NCI-H2029 (cell line): ENCODE data around the gene EFCAB5.
A peak's percentile ranks its signal among the peaks of the same experiment; 100 is the strongest.
"Not testable (repeated sequence)": the region's sequence is repeated elsewhere in the genome, so short reads cannot be mapped to it uniquely, and the experiment has no call there.

Source experiments
- DNase-seq: peaks from one replicate; lab custom pipeline; 2025; lab: John Stamatoyannopoulos, UW

The EFCAB5 gene

GRCh38 chr17:30005709-30006320 lies 64.4 kb downstream of the EFCAB5 start:
- DNase-seq, result no peak

DNA sequence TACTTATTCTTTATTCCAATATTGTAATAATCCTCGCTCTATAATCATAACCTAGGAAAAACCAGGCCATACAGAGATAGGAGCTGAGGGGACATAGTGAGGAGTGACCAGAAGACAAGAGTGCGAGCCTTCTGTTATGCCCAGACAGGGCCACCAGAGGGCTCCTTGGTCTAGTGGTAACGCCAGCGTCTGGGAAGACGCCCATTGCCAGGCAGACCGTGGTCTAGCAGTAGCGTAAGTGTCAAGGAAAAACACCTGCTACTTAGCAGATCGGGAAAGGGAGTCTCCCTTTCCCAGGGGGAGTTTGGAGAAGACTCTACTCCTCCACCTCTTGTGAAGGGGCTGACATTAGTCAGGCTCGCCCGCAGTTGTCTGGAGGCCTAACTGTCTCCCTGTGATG lies 70.5 kb downstream of the EFCAB5 start:
- not testable (repeated sequence) for DNase-seq

DNA sequence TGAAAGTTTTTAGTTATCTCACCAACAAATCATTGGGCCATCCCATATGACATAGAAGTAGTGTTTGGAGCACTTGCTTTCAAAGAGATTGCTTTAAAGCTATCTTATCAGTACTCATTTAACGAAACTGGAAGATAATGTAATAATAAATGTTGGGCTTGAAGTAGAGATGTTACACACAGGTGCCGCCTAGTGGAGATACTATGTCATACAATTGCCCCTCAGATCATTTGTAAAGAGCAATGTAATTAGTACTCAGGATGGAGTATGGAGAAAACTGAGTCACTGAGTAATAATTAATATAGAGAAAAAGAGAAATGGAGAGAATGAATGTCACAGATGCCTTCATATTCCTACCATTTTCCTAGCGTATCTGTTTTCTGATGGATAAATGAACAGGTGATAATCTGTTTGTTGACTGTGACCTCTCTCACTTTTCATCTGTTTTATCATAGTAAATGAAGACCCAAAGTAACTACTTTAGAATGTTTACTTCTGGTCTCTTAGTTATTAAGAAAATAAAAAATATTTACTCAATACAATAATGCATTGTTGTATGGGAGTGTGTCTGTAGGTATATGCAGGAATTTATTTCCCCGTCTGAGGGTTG lies 80.4 kb downstream of the EFCAB5 start:
- peak; percentile 44 for DNase-seq

DNA sequence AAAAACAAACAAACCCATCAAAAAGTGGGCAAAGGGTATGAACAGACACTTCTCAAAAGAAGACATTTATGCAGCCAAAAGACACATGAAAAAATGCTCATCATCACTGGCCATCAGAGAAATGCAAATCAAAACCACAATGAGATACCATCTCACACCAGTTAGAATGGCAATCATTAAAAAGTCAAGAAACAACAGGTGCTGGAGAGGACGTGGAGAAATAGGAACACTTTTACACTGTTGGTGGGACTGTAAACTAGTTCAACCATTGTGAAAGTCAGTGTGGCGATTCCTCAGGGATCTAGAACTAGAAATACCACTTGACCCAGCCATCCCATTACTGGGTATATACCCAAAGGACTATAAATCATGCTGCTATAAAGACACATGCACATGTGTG lies 83.9 kb downstream of the EFCAB5 start:
- DNase-seq, result not testable (repeated sequence)

GRCh38 chr17:30027676-30028075 lies 86.2 kb downstream of the EFCAB5 start:
- DNase-seq, result no peak

DNA sequence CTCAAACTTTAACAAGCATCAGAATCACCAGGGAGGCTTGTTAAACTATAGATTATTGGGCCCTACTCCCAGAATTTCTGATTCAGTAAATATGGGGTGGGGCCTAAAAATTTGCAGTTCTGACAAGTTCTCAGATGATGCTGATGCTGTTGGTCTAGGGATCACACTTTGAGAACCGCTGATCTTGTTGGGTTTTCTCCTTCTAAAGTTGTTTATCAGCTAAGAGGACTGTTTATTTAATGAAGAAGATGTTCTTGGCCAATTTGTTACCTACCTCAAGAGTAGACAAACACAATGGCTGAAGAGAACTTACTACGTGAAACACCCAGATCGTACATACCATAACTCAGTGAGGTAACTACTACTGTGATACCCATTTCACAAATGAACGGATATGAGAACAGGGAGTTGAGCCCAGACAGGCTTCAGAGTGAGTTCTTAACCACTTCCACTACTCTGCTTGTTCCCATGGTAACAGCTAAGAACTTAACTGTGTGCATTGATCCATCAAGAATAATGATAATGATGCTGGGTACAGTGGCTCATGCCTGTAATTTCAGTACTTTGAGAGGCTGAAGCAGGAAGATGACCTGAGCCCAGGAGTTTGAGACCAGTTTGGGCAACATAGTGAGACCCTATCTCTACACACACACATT lies 89.9 kb downstream of the EFCAB5 start:
- no peak for DNase-seq

DNA sequence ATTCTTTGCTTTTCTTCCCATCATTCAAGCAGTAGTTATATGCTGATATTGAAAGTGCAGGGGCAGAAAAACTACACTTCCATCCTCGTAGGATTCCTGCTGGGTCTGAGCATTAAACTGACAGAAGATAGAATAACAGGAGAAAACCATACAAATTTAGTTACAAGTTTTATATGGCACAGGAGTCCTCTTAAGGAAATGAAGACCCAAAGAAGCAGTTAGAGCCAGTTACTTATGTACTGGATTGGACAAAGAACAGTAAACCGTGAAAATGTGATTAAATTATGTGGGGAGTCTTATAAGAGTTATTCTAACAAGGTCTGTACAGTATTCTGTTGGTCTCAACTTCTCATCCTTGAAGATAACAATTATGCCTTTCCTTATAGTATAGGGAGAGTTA lies 93.9 kb downstream of the EFCAB5 start:
- DNase-seq, result no peak

DNA sequence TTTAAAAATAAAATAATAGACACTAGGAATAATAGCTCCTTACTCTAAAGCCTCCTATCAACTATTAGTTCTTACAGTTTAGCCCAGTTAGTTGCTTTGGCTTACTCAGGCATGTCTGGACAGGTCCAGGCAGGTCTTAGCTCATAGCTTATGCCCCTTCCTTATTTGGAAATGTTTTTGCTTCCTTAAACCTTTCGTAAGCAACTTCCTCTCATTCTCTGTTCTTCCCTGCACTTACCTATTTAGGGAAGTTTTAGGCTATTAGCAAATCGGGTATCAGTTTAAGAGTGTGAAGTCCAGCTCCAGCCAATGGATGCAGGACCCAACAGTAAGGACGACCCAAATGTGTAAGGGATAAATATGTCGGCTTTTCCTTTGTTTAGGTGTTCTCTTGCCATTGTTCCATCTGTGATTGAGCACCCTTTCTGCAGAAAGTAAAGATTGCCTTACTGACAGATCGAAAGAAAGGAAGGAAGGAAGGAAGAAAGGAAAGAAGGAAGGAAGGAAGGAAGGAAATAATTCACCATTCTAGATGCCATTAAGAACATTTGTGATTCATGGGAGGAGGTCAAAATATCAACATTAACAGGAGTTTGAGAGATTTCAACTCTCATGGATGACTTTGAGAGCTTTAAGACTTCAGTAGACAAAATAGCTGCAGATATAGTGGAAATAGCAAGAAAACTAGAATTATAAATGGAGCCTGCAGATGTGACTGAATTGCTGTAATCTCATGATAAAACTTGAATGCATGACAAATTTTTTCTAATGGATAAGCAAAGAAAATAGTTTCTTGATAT lies 99.5 kb downstream of the EFCAB5 start:
- DNase-seq, result not testable (repeated sequence)

DNA sequence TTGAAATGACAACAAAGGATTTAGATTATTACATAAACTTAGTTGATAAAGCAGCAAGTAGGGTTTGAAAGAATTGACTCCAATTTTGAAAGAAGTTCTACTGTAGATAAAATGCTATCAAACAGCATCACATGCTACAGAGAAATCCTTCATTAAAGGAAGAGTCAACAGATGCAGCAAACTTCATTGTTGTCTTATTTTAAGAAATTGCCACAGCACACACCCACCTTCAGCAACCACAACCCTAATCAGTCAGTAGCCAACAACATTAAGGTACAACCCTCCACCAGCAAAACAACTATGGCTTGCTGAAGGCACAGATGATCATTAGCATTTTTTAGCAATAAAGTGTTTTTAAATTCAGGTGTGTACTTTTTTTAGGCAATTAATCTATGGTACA lies 100.1 kb downstream of the EFCAB5 start:
- DNase-seq, result no peak

GRCh38 chr17:30062372-30062771 lies 120.9 kb downstream of the EFCAB5 start:
- DNase-seq, result no peak

DNA sequence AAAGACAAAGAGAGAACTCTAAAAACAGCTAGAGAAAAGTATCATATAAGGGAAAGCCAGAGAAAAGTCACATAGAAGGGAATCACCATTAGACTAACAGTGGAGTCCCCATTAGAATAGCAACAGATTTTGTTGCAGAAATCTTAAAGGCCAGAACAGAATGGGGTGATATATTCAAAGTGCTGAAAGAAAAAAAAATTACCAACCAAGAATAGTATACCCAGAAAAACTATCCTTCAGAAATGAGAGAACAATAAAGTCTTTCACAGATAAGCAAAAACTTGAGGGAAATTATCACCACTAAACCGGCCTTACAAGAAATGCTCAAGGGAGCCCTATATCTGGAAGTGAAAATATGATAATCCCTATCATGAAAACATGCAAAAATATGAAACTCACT lies 123.3 kb downstream of the EFCAB5 start:
- DNase-seq, result no peak

GRCh38 chr17:30068465-30068864 lies 127.0 kb downstream of the EFCAB5 start:
- no peak for DNase-seq

- DNase-seq, result no peak
Measured at GRCh38 chr17:30074254-30074653, 132.8 kb downstream of the EFCAB5 start.

- no peak for DNase-seq
Measured at GRCh38 chr17:30074730-30075129, 133.3 kb downstream of the EFCAB5 start.

GRCh38 chr17:30082773-30083172 lies 141.3 kb downstream of the EFCAB5 start:
- DNase-seq, result no peak

DNA sequence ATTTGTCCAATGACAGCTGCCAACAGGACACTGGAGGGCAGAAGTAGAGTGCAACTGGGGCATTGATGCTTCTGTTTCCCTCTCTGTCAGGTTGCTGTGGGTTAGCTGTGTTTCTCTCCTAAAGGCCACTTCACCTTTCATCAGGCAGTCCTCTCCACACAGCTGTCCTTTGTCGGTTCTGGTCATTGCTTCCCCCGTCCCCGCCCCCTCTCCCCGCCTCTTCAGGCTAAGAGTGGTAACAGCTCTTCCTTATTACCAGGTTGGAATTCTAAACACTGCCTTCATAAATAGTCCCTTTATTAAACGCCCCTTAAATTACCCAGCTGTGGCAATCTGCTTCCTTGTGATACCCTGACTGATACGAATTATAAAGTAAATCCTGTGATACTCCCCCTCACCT lies 143.4 kb downstream of the EFCAB5 start:
- DNase-seq, result peak; percentile 53

- DNase-seq, result no peak
Measured at GRCh38 chr17:30086896-30087295, 145.5 kb downstream of the EFCAB5 start.

DNA sequence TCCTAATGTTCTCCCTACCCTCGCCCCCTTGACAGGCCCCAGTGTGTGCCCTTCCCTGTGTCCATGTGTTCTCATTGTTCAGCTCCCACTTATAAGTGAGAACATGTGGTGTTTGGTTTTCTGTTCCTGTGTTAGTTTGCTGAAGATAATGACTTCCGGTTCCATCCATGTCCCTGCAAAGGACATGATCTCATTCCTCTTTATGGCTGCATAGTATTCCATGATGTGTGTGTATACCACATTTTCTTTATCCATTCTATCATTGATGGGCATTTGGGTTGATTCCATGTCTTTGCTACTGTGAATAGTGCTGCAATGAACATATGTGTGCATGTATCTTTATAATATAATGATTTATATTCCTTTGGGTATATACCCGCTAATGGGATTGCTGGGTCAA lies 146.0 kb downstream of the EFCAB5 start:
- DNase-seq, result not testable (repeated sequence)

DNA sequence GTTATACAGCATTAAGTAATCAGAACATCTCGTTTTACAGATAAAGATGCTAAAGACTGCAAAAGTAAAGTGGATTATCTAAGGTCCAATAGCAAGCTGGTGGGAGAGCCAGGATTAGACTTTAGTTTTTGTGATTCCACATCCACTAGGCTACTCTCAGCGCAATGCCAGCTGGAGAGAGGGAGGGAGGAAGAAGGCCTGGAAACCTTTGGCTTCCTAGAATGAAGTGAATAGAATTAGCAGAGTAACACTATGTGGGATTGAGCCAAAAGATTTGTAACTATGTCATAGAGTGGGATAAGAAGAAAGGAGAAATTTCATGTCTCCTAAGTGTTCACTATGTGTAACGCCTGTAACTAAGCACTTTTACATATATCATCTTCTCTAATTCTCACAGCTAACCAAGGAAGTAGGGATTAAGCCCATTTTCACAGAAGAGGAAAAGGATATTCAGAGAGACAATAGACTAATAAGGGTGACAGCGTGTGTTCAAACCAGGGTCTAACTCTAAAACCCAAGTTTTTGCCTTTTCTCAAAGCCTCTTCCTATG lies 149.8 kb downstream of the EFCAB5 start:
- no peak for DNase-seq

- DNase-seq, result no peak
Measured at GRCh38 chr17:30091771-30092170, 150.3 kb downstream of the EFCAB5 start.

GRCh38 chr17:30092886-30093285 lies 151.5 kb downstream of the EFCAB5 start:
- DNase-seq, result no peak

- DNase-seq, result peak; percentile 24
Measured at GRCh38 chr17:30093463-30094147, 152.2 kb downstream of the EFCAB5 start.
